Endodermal cell (in vitro differentiated cells): ENCODE data around the gene SEPTIN12. TPM values are rescaled to one million over a fixed set of nuclear protein-coding genes. Genes with fewer than 3 reads are reported as not detected.
"Not testable (repeated sequence)": the region's sequence is repeated elsewhere in the genome, so short reads cannot be mapped to it uniquely, and the experiment has no call there.

Experiments used
- DNase-seq: peaks from one replicate; pipeline ENCODE4 v3.0.0-alpha.2; 2017
- H3K27ac ChIP-seq: 2 replicates; pipeline ENCODE4 v1.5.1; 2013; ENCODE audit warnings: mild to moderate bottlenecking, low read depth, low read length, moderate library complexity
- H3K27me3 ChIP-seq: 2 replicates; pipeline ENCODE4 v1.6.1; 2013; ENCODE audit warnings: mild to moderate bottlenecking, low read length, moderate library complexity; ENCODE audit not compliant: insufficient read depth, control insufficient read depth, poor library complexity, severe bottlenecking
- H3K36me3 ChIP-seq: 2 replicates; pipeline ENCODE4 v1.7.0; 2013; ENCODE audit warnings: mild to moderate bottlenecking, low read length, moderate library complexity; ENCODE audit not compliant: control insufficient read depth, insufficient read depth
- H3K4me1 ChIP-seq: one replicate; pipeline ENCODE4 v1.7.0; 2013; ENCODE audit warnings: low read length; ENCODE audit not compliant: control insufficient read depth, insufficient read depth
- H3K4me3 ChIP-seq: 2 replicates; pipeline ENCODE4 v1.5.1; 2013; ENCODE audit warnings: mild to moderate bottlenecking, low read length, moderate library complexity
- H3K9ac ChIP-seq: 2 replicates; pipeline ENCODE4 v1.6.1; 2013; ENCODE audit warnings: mild to moderate bottlenecking, low read length, moderate library complexity; ENCODE audit not compliant: poor library complexity, severe bottlenecking; ENCODE audit errors: extremely low read depth
- H3K9me3 ChIP-seq: 2 replicates; pipeline ENCODE4 v1.6.1; 2013; ENCODE audit warnings: mild to moderate bottlenecking, low read length, moderate library complexity; ENCODE audit not compliant: control insufficient read depth
- H3K27ac Mint-ChIP-seq: 2 replicates; pipeline ENCODE4 v1.8.0; 2020; ENCODE audit warnings: mixed read lengths
- H3K27me3 Mint-ChIP-seq: 2 replicates; pipeline ENCODE4 v1.8.0; 2021; ENCODE audit warnings: mild to moderate bottlenecking, mixed read lengths; ENCODE audit not compliant: insufficient read depth
- H3K36me3 Mint-ChIP-seq: 2 replicates; pipeline ENCODE4 v1.8.0; 2020; ENCODE audit warnings: low read depth, mixed read lengths
- H3K4me1 Mint-ChIP-seq: 2 replicates; pipeline ENCODE4 v1.8.0; 2020; ENCODE audit warnings: mixed read lengths
- H3K4me3 Mint-ChIP-seq: 2 replicates; pipeline ENCODE4 v1.8.0; 2020; ENCODE audit warnings: mild to moderate bottlenecking, moderate library complexity, mixed read lengths
- H3K9me3 Mint-ChIP-seq: 2 replicates; pipeline ENCODE4 v1.8.0; 2020; ENCODE audit warnings: mild to moderate bottlenecking, mixed read lengths
- WGBS, 2 experiments: methylation state at CpG; one replicate each; pipeline versions ENCODE4 v1.1.5 to v1.1.7; 2013; ENCODE audit warnings: missing lambda C conversion rate in 2 of 2, mixed read lengths in 1 of 2; ENCODE audit not compliant: insufficient coverage in 1 of 2, insufficient read length in 1 of 2; 5-methylcytosine and 5-hydroxymethylcytosine counted together
- total RNA-seq, 2 donors: library from RNA; stranded (reverse); fragmentation: NEBNext Ultra II Directional in 1 of 2; extraction: Animal tissue kit (Norgen Biotek cat#: 25700) in 1 of 2; gene quantifications; 2 replicates in 1 of 2; 3 replicates in 1 of 2; pipeline ENCODE4 v1.2.1, GENCODE V29; 2021
- TF ChIP-seq, protein P1 (sequence below): fragments of 200-600 bp; sonication (generic); conservative IDR thresholded peaks from 2 replicates; pipeline ENCODE4 v1.5.0; 2021; ENCODE audit warnings: antibody characterized with exemption, mild to moderate bottlenecking

SEPTIN12 gene
- total RNA-seq, 2 donors from 2014 or later = 0.40 to 0.73 TPM

DNA sequence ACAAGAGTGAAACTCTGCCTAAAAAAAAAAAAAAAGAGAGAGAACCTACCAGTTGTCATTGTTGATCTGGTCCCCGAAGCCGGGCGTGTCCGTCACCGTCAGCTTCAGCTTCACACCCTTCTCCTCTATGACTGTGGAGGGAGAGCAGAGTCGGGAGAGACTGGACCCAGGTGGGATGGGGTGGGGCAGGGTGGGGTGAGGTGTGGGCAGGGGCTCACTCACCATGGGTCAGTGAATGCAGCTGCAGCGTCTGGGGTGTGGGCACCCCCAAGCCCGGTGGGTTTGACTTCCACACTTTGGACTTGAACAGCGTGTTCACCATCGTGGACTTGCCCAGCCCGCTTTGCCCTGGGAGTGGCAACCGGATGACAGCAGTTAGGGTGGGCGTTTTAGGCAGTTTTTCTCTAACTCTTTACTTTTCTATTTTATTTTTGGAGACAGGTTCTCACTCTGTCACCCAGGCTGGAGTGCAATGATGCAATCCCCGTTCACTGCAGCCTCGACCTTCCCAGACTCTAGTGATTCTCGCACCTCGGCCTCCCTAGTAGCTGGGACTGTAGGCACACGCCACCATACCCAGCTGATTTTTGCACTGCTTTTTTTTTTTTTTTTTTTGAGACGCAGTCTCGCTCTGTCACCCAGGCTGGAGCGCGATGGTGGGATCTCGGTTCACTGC, 2.2 kb downstream of the SEPTIN12 start:
- H3K9ac ChIP-seq = no peak overlapping the region
- peaks cover 13% of the 10 kb centered on the region for H3K4me1 Mint-ChIP-seq
- H3K27me3 Mint-ChIP-seq = no peaks in the 10 kb centered on the region
- H3K36me3 ChIP-seq = no peaks in the 10 kb centered on the region
- H3K27me3 ChIP-seq = no peaks in the 10 kb centered on the region
- no peaks in the 10 kb centered on the region for H3K9me3 ChIP-seq
- H3K27ac Mint-ChIP-seq = no peak overlapping the region
- H3K4me3 Mint-ChIP-seq = no peak overlapping the region
- no peaks in the 10 kb centered on the region for H3K36me3 Mint-ChIP-seq
- 95 to 98% methylated on average over 10 to 23 of the region's 23 CpGs for WGBS, 2 experiments
- H3K4me1 ChIP-seq = peaks cover 10% of the 10 kb centered on the region
- no peak overlapping the region for H3K4me3 ChIP-seq
- DNase-seq = no peak
- H3K27ac ChIP-seq = no peak overlapping the region
- TF ChIP-seq, protein P1, sequence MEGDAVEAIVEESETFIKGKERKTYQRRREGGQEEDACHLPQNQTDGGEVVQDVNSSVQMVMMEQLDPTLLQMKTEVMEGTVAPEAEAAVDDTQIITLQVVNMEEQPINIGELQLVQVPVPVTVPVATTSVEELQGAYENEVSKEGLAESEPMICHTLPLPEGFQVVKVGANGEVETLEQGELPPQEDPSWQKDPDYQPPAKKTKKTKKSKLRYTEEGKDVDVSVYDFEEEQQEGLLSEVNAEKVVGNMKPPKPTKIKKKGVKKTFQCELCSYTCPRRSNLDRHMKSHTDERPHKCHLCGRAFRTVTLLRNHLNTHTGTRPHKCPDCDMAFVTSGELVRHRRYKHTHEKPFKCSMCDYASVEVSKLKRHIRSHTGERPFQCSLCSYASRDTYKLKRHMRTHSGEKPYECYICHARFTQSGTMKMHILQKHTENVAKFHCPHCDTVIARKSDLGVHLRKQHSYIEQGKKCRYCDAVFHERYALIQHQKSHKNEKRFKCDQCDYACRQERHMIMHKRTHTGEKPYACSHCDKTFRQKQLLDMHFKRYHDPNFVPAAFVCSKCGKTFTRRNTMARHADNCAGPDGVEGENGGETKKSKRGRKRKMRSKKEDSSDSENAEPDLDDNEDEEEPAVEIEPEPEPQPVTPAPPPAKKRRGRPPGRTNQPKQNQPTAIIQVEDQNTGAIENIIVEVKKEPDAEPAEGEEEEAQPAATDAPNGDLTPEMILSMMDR = no peak
- no peaks in the 10 kb centered on the region for H3K9me3 Mint-ChIP-seq

DNA sequence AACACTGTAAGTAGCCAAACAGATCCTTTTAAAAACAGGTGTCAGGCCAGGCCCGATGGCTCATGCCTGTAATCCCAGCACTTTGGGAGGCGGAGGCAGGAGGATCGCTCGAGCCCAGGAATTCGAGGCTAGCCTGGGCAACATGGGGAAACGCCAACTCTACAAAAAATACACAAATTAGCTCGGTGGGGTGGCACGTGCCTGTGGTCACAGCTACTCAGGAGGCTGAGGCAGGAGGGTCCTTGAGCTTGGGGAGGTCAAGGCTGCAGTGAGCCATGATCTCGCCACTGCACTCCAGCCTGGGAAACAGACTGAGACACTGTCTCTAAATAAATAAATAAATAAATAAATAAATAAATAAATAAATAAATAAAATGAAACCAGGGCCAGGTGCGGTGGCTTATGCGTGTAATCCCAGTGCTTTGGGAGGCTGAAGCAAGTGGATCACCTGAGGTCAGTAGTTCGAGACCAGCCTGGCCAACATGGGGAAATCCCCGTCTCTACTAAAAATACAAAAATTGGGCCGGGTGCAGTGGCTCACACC, 3.6 kb downstream of the SEPTIN12 start:
- WGBS, 2 experiments = 90 to 93% methylated on average over 10 to 14 of the region's 14 CpGs
- H3K9me3 ChIP-seq, H3K27me3 Mint-ChIP-seq, H3K9ac ChIP-seq, H3K9me3 Mint-ChIP-seq, H3K36me3 Mint-ChIP-seq, H3K4me3 Mint-ChIP-seq, H3K4me3 ChIP-seq, H3K4me1 ChIP-seq, H3K36me3 ChIP-seq, DNase-seq, H3K27ac Mint-ChIP-seq, H3K27ac ChIP-seq, H3K27me3 ChIP-seq: not testable (repeated sequence)
- peaks cover 13% of the 10 kb centered on the region for H3K4me1 Mint-ChIP-seq

DNA sequence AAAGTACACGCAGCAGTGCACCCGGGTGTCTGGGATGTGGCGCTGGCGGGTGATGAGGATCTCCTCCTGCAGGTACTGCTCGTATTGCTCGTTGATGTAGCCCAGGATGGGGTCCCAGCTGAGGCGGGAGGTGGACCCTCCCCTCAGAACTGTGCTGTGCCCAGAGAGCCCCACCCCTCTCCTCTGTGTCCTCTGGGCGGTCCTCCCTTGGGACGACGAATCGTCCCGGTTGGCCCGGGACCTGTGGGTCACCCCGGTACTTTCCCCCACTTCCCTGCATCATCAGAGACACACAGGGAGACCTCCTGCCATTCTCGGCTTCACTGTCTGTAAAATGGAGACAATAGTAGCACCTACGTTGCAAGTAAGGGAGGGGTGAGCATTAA, 4.2 kb downstream of the SEPTIN12 start:
- H3K9me3 ChIP-seq = no peaks in the 10 kb centered on the region
- TF ChIP-seq, protein P1 = no peak
- WGBS, 2 experiments = 81 to 86% methylated on average over 3 to 16 of the region's 16 CpGs
- Mint-ChIP-seq H3K36me3 (no peaks in the 10 kb centered on the region), H3K4me3 (no peak overlapping the region), H3K9me3 (no peaks in the 10 kb centered on the region), H3K27me3 (no peaks in the 10 kb centered on the region), H3K4me1 (peaks cover 13% of the 10 kb centered on the region), H3K27ac (no peak overlapping the region)
- no peak for DNase-seq
- H3K9ac ChIP-seq = no peak overlapping the region
- H3K27ac ChIP-seq = no peak overlapping the region
- H3K27me3 ChIP-seq = no peaks in the 10 kb centered on the region
- H3K4me3 ChIP-seq = no peak overlapping the region
- peaks cover 10% of the 10 kb centered on the region for H3K4me1 ChIP-seq
- H3K36me3 ChIP-seq = no peaks in the 10 kb centered on the region
